ENCODE results near the gene EXOC3.

EXOC3 gene

GRCh38 chr5:457195-457961 is 14.4 kb downstream of the EXOC3 start:
- no peak for DNase-seq (ENCODE audit: low read depth)

- DNase-seq (ENCODE audit: low read depth) = no peak
Measured at GRCh38 chr5:458547-459353, 15.8 kb downstream of the EXOC3 start.

DNA sequence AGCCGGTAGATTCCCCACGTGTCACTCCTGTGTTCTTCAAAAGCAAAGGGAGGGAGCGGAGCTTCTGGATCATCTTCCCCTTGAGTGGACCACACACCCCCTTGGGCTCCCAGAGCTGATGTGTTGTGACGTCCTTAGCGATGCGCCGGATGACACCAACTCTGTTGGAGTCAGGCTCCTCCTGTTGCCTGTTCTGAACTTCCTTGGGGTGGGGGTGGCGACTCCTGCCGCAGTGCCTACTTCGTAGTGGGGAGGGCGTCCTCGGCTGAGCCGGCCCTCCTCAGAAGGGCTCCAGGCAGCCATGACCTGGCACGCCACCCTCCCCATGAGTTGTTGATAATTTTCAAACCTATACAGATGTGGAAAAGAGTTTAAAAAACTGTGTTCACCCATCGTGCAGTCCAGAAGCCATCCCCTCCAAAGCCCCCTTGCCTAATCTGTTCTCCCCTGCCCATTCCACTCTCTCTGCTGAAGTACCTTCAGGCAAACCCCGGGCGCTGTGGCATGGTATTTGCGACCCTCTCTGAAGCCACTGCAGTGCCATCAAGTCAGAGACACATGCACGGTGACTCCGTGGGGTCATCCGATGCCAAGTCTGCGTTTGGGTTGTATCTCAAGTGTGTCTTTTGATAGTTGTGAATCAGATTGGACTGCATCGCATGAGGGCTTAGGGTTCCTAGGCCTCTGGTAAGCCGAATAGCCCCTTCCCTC is 16.7 kb downstream of the EXOC3 start:
- no peak for DNase-seq (ENCODE audit: low read depth)

GRCh38 chr5:460273-460625 is 17.3 kb downstream of the EXOC3 start:
- DNase-seq (ENCODE audit: low read depth) = no peak

GRCh38 chr5:462051-462481 is 19.1 kb downstream of the EXOC3 start:
- DNase-seq (ENCODE audit: low read depth) = no peak

DNA sequence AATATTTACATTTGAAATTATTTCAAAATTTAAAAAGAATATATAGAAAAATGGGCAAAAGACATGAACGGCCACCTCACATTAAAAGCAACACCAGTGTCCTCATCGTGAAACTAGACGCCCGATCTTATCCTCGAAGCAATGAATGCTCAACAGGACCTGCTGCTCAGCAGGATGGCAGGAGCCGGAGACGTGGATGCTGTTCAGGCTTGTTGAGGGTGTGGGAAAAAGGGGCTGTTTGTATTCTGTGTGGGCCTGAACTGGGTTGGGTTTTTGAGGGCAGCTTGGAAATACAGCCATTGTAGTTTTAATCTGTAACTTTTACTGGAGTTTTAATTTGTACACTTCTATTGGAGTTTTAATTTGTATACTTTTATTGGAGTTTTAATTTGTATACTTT is 20.3 kb downstream of the EXOC3 start:
- DNase-seq (ENCODE audit: low read depth) = no peak

DNA sequence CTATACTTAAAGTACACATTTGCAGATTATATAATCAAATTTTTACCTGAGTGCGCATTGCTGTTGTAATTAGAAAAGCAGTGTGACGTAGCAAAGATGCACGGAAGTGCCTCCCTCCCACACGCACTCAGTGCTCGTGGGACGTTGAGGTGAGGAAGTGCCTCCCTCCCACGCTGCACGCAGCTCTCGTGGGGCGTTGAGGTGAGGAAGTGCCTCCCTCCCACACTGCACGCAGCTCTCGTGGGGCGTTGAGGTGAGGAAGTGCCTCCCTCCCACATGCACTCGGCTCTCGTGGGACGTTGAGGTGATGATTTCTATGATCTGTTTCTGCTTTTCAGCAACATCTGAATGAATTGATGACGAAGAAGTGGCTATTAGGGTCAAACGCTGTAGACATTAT is 21.0 kb downstream of the EXOC3 start:
- DNase-seq (ENCODE audit: low read depth) = no peak

GRCh38 chr5:464446-464842 is 21.5 kb downstream of the EXOC3 start:
- DNase-seq (ENCODE audit: low read depth) = no peak

DNA sequence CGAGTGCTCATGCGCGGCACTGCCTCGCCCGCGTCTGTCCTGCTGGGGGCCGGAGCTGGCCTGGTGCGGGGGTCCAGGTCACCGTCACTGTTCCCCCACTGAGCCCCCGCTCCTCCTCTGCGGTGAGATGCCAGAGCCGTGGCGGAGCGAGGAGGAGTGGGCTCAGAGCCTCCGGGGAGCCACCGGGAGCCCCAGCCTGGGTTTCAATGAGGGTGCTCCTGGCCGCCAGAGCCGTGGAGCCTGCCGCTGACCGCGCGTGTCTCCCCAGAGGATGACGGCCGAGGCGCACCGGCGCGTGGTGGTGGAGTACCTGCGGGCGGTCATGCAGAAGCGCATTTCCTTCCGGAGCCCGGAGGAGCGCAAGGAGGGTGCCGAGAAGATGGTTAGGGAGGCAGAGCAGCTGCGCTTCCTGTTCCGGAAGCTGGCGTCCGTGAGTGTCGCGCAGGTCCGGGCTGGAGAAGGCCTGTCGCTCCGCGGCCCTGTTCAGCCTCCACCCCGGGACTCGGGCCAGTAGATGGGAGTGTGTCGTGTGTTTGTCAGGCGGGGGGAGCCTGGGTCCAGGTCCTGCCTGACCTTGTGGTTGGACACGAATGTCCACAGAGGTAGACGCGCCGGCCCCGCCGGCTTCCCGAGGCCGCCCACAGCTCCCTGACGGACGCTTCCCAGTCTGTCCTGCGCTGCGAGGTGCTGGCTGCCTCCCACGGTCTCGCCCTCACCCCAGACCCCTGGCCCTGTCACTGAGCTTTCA is 22.0 kb downstream of the EXOC3 start:
- no peak for DNase-seq (ENCODE audit: low read depth)

DNA sequence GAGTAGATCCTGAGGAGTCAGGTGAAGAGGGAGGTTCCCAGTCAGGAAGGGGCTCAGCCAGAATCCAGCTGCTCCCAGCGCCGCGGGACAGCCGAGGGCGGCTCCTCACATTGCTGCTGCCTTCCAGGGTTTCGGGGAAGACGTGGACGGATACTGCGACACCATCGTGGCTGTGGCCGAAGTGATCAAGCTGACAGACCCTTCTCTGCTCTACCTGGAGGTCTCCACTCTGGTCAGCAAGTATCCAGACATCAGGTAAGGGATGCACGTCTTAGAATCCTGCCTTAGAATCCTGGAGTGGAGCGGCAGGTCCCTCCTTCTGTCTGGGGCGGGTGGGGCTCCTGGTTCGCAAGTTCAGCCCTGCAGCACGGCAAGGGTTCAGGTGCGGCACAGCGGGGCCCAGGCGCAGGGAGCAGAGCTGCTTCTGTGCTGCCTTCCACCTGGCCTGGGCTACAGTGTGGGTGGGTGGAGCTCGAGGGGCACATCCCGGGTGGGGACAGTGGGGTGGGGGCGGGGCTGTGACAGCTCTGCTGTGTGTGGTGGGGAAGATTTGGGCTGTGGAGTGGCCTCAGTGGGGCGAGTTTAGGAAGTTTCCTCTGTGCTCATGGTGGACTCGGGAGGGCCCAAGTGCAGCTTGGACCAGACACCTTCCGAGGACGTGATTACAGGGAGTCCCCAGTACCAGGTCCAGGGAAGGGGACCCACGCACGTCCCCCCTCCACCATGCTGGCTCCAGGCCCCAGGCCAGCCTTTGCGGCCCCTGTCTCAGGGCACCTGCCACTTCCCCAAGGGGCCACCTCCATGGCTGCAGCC is 22.8 kb downstream of the EXOC3 start:
- no peak for DNase-seq (ENCODE audit: low read depth)

DNA sequence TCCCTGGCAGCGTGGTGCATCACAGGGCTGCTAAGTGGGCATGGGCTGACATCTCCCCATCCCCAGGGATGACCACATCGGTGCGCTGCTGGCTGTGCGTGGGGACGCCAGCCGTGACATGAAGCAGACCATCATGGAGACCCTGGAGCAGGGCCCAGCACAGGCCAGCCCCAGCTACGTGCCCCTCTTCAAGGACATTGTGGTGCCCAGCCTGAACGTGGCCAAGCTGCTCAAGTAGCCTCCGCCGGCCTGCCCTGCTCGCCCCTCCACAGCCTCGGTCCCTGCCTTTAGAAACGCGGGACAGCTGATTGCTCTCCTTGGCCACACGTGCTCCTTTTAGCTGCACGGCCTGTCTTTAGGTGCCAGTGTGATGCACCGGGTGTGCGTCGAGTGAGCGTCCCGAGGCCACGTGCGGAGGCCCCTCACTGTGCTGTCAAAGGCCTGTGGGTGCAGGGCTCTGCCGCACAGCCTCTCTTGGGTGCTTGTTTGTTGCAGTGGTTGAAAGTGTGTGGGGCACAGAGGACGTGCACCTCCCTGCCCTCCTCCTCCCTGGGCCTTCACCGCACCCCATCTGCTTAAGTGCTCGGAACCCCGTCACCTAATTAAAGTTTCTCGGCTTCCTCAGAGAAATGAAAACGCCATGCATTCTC is 23.8 kb downstream of the EXOC3 start:
- DNase-seq (ENCODE audit: low read depth) = no peak

- no peak for DNase-seq (ENCODE audit: low read depth)
Measured at GRCh38 chr5:468401-468800, 25.4 kb downstream of the EXOC3 start.

GRCh38 chr5:469752-470483 is 26.9 kb downstream of the EXOC3 start:
- no peak for DNase-seq (ENCODE audit: low read depth)

- no peak for DNase-seq (ENCODE audit: low read depth)
Measured at GRCh38 chr5:470961-471749, 28.2 kb downstream of the EXOC3 start.

DNA sequence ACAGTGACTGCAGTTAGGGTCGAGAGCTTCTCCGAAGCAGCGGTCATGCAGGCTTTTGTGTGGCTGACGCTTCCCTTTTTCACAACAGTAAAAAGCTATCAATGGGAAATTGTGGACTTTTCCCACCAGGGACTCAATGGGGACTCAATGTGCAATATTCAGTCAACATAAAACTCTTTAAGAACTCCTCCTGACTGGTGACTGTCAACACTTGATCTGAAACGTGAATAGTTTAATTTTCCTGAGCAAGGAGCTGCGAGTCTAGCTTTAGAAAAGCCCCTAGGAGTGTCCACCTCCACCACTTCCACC is 28.7 kb downstream of the EXOC3 start:
- no peak for DNase-seq (ENCODE audit: low read depth)

DNA sequence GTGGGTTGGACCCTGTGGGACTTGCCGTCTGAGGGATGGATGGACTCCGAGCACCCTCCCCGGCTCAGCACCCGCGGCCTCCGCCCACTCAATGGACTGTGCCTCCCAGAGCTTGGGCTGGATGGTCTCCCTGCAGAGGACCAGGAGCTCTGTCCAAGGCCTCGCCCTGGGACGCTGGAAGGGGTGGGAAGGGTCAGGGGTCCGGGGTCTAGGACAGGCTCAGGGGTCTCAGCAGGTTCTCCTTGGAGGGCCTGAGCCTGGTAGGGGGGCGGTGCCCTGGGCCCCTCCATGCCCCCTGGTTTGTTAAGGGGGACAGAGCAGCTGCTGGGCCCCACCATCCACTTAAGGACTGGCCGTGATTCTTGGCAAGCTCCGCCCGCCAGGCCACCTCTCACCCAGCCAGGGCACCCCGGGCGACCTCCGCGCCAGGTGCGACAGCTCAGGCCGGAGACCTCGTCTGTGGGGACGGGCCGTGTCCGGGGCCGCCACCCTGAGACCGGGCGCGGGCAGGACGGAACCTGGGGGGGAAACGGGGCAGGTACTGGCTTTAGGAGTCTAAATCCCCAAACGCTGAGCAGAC is 29.2 kb downstream of the EXOC3 start:
- DNase-seq (ENCODE audit: low read depth) = no peak

DNA sequence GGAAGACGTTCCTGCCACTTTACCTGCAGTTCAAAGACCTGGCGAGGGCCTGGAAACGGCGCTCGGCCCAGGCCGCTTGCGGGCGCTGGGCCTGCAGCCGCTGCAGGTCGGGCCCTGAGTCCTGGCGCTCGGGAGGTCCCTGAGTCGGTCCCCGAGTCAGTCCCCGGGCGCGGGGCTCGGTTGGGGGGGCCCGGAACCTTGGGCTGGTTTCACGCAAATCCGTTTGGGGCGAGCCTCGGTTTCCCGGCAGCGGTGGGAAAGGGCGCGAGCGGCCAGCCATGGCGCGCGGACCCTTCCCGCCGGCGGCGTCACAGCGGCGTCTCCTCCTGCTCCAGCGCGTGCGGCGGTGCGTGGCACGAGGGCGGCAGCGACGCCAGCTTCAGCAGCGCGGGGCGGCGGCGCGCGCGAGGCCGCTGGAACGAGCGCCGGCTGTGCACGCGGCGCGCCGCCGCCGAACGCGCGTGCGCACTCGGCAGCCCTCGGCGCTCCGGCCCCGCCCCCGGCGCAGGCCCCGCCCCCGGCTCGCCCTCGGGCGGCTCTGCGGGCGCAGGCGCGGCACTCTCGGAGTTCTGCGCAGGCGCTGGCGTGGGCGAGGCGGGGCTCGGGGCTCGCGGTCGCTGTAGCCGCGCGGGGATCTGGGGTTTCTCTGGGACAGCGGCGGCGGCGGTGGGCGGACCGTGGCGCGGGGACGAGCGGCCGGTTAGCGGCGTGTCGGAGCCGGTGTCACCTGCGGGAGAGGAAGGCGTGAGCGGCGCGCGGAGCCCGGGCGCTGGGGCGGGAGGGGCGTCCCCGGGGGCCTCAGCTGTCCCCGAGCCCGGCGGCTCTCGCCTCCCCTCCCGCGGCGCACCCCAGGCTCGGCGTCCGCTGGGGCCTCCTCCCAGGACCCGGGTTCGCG is 29.9 kb downstream of the EXOC3 start:
- no peak for DNase-seq (ENCODE audit: low read depth)

DNA sequence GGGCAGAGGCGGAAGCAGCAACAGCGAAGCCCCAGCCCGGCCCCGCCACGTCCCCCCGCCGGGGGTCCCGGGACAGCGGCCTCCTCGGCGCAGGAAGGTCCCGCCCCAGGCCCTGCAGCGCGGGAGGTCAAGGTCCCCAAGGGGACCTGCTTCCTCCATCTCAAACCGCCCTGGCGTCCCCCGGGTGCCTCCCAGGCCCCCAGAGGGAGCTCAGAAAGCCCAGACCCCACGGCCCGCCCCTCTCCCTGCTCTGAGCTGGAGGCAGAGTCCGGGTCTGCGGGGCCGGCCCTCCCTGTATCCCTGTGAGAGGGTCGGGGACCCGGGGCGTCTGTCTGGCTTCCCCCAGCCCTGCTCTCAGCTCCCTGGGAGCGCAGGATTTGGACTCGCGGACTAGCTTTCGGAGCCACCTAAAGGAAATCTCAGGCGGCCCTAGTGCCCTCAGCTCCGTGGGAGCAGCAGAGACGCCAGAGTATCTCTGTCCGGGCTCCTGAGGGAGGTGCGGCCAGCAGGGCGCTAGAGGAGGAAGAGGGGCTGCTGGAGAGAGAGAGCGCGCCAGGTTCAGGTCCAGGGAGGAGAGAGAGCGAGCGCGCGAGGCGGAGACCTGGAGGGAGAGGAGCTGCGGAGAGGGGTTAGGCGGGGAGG is 30.7 kb downstream of the EXOC3 start:
- peak; percentile 39 for DNase-seq (ENCODE audit: low read depth)
